Keratinocyte (primary cell): Measurements from ENCODE around the gene KCNMA1. TPM values are rescaled to one million over a fixed set of nuclear protein-coding genes. Genes with fewer than 3 reads are reported as not detected.

Experiments
- DNase-seq: peaks from one replicate; pipeline ENCODE4 v3.0.0-alpha.2; 2011; ENCODE audit warnings: low read depth, missing footprints, low spot score
- FAIRE-seq: peaks from 2 replicates; lab custom pipeline; 2011; peaks lifted over from hg19 to GRCh38; lab: Jason Lieb, UNC
- H2AFZ ChIP-seq: 2 replicates; pipeline ENCODE4 v1.6.0; 2012; ENCODE audit warnings: low read length, control low read depth, inconsistent platforms; ENCODE audit not compliant: control insufficient read depth
- H3K27ac ChIP-seq: 2 replicates; pipeline ENCODE4 v1.5.1; 2011; ENCODE audit warnings: low read length; ENCODE audit not compliant: control insufficient read depth, insufficient read depth
- H3K27me3 ChIP-seq: 3 replicates; pipeline ENCODE4 v1.6.0; 2011; ENCODE audit warnings: low read length; ENCODE audit not compliant: control insufficient read depth, insufficient read depth; ENCODE audit errors: extremely low read depth
- H3K36me3 ChIP-seq, 2 experiments: 2 replicates in 1 of 2; 3 replicates in 1 of 2; pipeline ENCODE4 v1.5.1; 2011; ENCODE audit warnings: low read length in 2 of 2, mild to moderate bottlenecking in 1 of 2; ENCODE audit not compliant: control insufficient read depth in 2 of 2, insufficient read depth in 2 of 2; ENCODE audit errors: extremely low read depth in 1 of 2
- H3K4me1 ChIP-seq: 3 replicates; pipeline ENCODE4 v1.5.1; 2011; ENCODE audit warnings: low read length; ENCODE audit not compliant: control insufficient read depth, insufficient read depth; ENCODE audit errors: extremely low read depth
- H3K4me2 ChIP-seq: 3 replicates; pipeline ENCODE4 v1.6.0; 2011; ENCODE audit warnings: low read depth, low read length; ENCODE audit not compliant: control insufficient read depth, insufficient read depth; ENCODE audit errors: extremely low read depth
- H3K4me3 ChIP-seq, 3 experiments: fragments of 200-600 bp in 1 of 3; sonication (generic) in 1 of 3; 2 replicates in 2 of 3; 3 replicates in 1 of 3; pipeline ENCODE4 v1.5.1; 2011 to 2016; ENCODE audit warnings: low read length in 3 of 3, mild to moderate bottlenecking in 3 of 3, control low read depth in 2 of 3, inconsistent platforms in 1 of 3, low read depth in 1 of 3, mixed read lengths in 1 of 3, mixed run types in 1 of 3, moderate library complexity in 1 of 3; ENCODE audit not compliant: control insufficient read depth in 2 of 3, insufficient read depth in 2 of 3; ENCODE audit errors: extremely low read depth in 1 of 3
- H3K79me2 ChIP-seq: 2 replicates; pipeline ENCODE4 v1.6.0; 2012; ENCODE audit warnings: low read length; ENCODE audit not compliant: control insufficient read depth, insufficient read depth
- H3K9ac ChIP-seq: 3 replicates; pipeline ENCODE4 v1.6.0; 2011; ENCODE audit warnings: low read length; ENCODE audit not compliant: control insufficient read depth, insufficient read depth; ENCODE audit errors: extremely low read depth
- H3K9me1 ChIP-seq: 3 replicates; pipeline ENCODE4 v1.6.0; 2011; ENCODE audit warnings: low read length; ENCODE audit not compliant: control insufficient read depth, insufficient read depth; ENCODE audit errors: extremely low read depth
- H3K9me3 ChIP-seq: 2 replicates; pipeline ENCODE4 v1.5.1; 2012; ENCODE audit warnings: low read depth, low read length; ENCODE audit not compliant: control insufficient read depth
- H4K20me1 ChIP-seq: 3 replicates; pipeline ENCODE4 v1.6.0; 2011; ENCODE audit warnings: low read length; ENCODE audit not compliant: control insufficient read depth, insufficient read depth; ENCODE audit errors: extremely low read depth
- CTCF ChIP-seq, 3 experiments: IDR thresholded peaks in 1 of 3; conservative IDR thresholded peaks in 1 of 3; optimal IDR thresholded peaks in 1 of 3; 2 replicates in 2 of 3; 3 replicates in 1 of 3; pipeline versions ENCODE3 to v1.5.1; 2011; ENCODE audit warnings: low read length in 3 of 3, mild to moderate bottlenecking in 3 of 3, moderate library complexity in 2 of 3, control low read depth in 1 of 3, inconsistent platforms in 1 of 3; ENCODE audit not compliant: insufficient read depth in 2 of 3; ENCODE audit errors: extremely low read depth in 1 of 3
- EZH2 ChIP-seq: IDR thresholded peaks from one replicate; pipeline ENCODE4 v1.6.1; 2012; ENCODE audit warnings: inconsistent platforms, mild to moderate bottlenecking, low read length, moderate library complexity
- dilution Hi-C: fragments of 300-500 bp; cut with MboI; formaldehyde crosslinking; loops from one replicate; pipeline ENCODE4 v1.7.0; 2020; ENCODE audit warnings: low sequenced_read_pairs; ENCODE audit not compliant: extremely low pct_ligation_motif_present
- polyA plus RNA-seq, 5 experiments: library from polyadenylated mRNA; depleted of rRNA in 3 of 5; stranded (reverse) in 3 of 5; stranded (forward) in 1 of 5; unstranded in 1 of 5; fragments of >200 nt; gene quantifications; 1 replicate in 1 of 5; 2 replicates in 3 of 5; 3 replicates in 1 of 5; pipeline versions ENCODE4 v1.2.1 to v1.2.3, GENCODE V29; 2011 to 2012; ENCODE audit warnings: missing spikeins in 2 of 5, low read depth in 1 of 5, low replicate concordance in 1 of 5

KCNMA1 gene
- polyA plus RNA-seq, 1 donor (not counting 4 experiments of a cell fraction or from before 2014, with no cell fraction given), result 6.3 TPM

- H3K4me1 ChIP-seq, result peaks cover 13% of the 10 kb centered on the region
- H3K27ac ChIP-seq, result no peak overlapping the region
- no peaks in the 10 kb centered on the region for H4K20me1 ChIP-seq
- dilution Hi-C loops, result no loop called here
- no peaks in the 10 kb centered on the region for H3K36me3 ChIP-seq
- DNase-seq (no peak), FAIRE-seq (no peak)
- H3K4me2 ChIP-seq, result no peak overlapping the region
- H3K9me1 ChIP-seq, result no peaks in the 10 kb centered on the region
- H3K27me3 ChIP-seq, result no peaks in the 10 kb centered on the region
- H3K9me3 ChIP-seq, result no peaks in the 10 kb centered on the region
- H3K4me3 ChIP-seq, result no peak overlapping the region
- no peak overlapping the region for H2AFZ ChIP-seq
- H3K9ac ChIP-seq, result no peak overlapping the region
- no peaks in the 10 kb centered on the region for H3K79me2 ChIP-seq
- TF ChIP-seq EZH2 (no peak), CTCF (optimal IDR thresholded peaks at IDR 0.05 in 1 of 3, IDR thresholded peaks at IDR 0.05 in 1 of 3, conservative IDR thresholded peaks at IDR 0.05 in 1 of 3; ENCODE audit: extremely low read depth in 1 of 3, insufficient read depth in 2 of 3, low read length in 3 of 3) (no peak)
Measured at GRCh38 chr10:77177161-77177560, 460.4 kb downstream of the KCNMA1 start.

GRCh38 chr10:77176232-77176631 is 461.4 kb downstream of the KCNMA1 start:
- H4K20me1 ChIP-seq, result no peaks in the 10 kb centered on the region
- H3K79me2 ChIP-seq, result no peaks in the 10 kb centered on the region
- H3K9me1 ChIP-seq, result no peaks in the 10 kb centered on the region
- no peaks in the 10 kb centered on the region for H3K9me3 ChIP-seq
- no peak overlapping the region for H3K4me2 ChIP-seq
- dilution Hi-C loops, result no loop called here
- no peak overlapping the region for H3K9ac ChIP-seq
- TF ChIP-seq EZH2 (no peak), CTCF (optimal IDR thresholded peaks at IDR 0.05 in 1 of 3, IDR thresholded peaks at IDR 0.05 in 1 of 3, conservative IDR thresholded peaks at IDR 0.05 in 1 of 3; ENCODE audit: extremely low read depth in 1 of 3, insufficient read depth in 2 of 3, low read length in 3 of 3) (no peak)
- no peak overlapping the region for H3K4me3 ChIP-seq
- H3K4me1 ChIP-seq, result peaks cover 13% of the 10 kb centered on the region
- no peaks in the 10 kb centered on the region for H3K27me3 ChIP-seq
- no peak overlapping the region for H3K27ac ChIP-seq
- no peaks in the 10 kb centered on the region for H3K36me3 ChIP-seq
- H2AFZ ChIP-seq, result no peak overlapping the region
- no peak for DNase-seq
- no peak for FAIRE-seq
